A172 (cell line): ENCODE results near the gene AHRR. TPM values are rescaled to one million over a fixed set of nuclear protein-coding genes. Genes with fewer than 3 reads are reported as not detected.
"Not testable (repeated sequence)": the region's sequence is repeated elsewhere in the genome, so short reads cannot be mapped to it uniquely, and the experiment has no call there.

ENCODE experiments used
- DNase-seq: peaks from one replicate; pipeline ENCODE4 v3.0.0-alpha.2; 2015; ENCODE audit warnings: low spot score
- total RNA-seq: library from RNA; depleted of rRNA; stranded (reverse); fragments of >200 nt; shearing (Covaris generic); gene quantifications from 2 replicates; pipeline ENCODE4 v1.2.3, GENCODE V29; 2014; rRNA removed

Gene AHRR
- 1.2 and 1.4 TPM in 2 replicates for total RNA-seq

DNA sequence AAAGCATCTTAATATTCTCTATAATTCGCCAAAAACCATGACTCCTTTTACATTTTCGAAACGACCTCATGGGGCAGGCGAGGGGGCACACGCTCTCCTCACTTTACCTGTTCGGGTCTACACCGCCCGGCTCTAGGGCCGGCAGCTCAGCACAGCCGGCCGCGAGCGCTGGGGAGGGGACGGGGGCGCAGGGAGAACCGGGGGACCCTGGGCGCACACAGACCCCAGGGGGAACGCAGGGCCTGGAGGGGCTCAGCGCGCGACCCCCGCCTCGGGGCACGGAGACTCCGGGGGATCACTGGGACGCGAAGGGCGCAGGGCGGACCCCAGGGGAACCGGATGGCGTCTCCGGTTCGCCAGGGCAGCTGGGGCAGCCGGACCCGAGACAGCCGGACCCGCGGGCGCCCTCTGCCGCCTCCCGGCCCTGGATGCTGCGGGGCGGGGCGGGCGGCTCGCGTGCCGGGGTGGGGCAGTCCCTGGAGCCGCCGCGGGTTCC, at the start of gene AHRR:
TSS of gene AHRR (plus strand) at position 485 of the 496 bp plus-strand sequence. CDS start 22,189 bp downstream, outside the sequence.
- peak; percentile 24 for DNase-seq

DNA sequence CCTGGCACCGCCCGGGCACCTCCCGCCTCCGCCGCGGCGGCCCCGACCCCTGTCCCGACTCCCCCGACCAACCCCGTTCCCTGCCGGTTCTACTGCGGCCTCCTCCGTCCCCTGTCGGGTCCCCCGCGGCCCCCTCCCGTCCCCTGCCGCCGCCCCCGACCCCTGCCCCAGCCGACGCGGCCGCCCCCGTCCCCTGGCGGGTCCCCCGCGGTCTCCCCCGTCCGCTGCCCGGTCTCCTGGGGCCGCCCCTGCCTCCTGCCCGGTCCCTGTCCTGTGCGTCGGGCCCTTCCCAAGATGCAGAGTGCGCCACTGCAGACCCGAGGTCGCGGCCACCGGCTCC, 49.7 kb upstream of the AHRR start:
- DNase-seq: not testable (repeated sequence)

DNA sequence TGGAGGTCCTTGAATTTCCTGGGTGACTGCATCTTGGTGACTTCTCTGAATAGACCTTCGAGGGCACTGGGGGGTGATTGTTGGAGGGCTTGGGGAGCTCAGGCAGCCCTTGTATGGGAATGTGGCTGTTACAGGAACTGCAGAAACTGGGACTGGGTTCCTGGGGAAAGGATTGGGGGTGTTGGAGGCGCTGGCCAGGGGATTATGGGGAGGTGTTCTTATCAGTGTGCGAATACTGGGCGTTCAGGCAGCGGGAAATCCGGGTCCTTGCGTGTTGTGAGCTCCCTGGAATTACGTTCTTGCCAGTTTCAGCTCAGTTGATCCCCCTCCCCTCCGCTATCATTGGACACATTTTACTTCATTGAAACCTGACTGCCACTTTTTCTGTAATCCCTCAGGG, 48.4 kb upstream of the AHRR start:
- not testable (repeated sequence) for DNase-seq

DNA sequence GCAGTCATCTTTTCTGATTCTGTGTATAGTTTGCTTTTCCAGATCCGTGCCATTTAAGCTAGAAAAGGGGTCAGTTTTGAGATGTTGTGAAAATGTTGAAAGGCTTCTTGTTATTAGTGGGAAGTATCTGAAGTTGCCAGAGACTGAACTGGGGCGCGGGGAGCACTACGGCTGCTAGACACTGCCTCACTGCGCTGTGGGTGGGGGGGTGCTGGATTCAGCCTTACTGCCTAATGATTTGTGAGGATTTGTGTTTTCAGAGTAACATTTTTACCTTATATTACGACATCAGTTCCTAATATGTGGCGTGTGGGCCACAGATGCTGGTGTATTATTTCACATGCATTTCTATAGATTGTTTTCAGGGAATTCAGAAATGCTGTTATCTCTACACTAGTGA, 48.0 kb upstream of the AHRR start:
- DNase-seq: not testable (repeated sequence)

DNA sequence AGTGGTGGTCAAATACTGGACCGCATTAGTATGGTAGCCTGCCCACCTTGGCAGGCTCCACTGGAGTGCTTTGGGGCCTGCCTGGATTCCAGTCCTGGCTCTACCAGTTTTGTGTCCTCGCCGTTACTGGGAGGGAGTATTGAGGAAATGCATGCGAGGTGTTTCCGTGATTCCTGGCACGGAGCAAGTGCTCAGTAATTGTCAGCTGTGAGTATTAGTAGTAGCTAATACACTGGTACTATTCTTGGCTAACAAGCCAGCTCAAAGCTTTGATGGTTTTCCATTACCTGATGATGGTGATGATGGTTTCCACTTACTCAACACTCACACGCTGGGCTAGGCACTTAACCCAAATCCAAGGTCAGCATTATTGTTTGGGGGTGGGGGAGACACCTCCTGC, 47.2 kb upstream of the AHRR start:
- DNase-seq: not testable (repeated sequence)

DNA sequence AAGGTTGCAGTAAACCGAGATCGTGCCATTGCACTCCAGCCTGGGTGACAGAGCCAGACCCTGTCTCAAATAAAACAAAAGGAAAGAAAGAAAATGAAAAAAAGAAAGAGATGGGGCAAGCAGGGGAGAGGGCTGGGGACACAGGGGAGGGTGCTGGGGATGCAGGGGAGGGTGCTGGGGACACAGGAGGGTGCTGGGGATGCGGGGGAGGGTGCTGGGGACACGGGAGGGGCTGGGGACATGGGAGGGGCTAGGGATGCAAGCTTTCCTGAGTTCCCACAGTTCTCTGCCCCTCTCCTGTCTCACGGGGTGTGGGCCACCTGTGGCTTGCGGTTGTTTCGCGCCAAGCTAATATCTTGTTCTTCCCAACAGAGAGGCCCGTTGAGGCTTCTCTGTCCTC, 42.9 kb upstream of the AHRR start:
- no peak for DNase-seq

DNA sequence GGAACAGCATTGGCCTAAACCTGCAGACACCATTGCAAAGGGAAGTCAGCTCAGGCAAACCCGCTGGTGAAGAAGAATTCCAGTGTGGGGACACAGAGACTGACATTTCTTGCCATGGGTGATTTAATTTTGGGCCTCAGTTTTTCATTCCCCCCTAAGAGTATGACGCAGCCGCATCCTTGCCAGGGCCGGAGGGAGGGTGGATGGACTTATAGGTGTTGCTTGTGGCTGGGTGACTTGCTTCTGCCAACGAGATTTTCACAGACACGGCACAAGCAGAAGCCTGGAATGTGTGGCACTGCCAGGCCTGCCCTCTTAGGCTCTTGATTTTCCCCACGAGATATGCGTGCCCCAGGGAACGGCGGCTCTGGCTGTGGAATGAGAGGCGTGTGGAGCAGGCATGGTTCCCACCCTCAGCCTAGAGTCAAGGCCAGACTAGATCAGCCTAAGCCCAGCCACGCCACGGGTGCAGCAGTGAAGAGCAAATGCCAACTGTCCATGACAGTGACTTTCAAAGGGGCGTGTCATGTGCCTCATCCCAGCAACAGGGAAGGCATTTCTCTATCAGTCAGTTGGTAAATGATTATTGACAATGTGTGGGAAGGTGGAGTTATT, 42.4 kb upstream of the AHRR start:
- DNase-seq: not testable (repeated sequence)

DNA sequence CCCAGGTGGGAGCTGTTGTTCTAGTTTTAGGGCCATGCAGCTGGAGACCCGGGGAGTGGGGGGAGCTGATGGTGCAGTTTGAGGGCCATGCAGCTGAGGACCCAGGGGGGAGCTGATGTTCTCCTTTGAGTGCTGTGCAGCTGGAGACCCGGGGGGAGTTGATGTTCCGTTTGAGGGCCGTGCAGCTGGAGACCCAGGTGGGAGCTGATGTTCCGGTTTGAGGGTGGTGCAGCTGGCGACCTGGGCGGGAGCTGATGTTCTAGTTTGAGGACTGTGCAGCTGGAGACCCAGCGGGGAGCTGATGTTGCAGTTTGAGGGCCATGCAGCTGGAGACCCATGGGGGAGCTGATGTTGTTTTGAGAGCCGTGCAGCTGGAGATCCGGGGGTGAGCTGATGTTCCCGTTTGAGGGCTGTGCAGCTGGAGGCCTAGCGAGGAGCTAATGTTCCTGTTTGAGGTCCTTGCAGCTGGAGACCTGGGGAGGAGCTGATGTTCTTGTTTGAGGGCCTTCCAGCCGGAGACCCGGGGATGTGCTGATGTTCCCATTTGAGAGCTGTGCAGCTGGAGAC, 35.4 kb upstream of the AHRR start:
- DNase-seq: no peak

DNA sequence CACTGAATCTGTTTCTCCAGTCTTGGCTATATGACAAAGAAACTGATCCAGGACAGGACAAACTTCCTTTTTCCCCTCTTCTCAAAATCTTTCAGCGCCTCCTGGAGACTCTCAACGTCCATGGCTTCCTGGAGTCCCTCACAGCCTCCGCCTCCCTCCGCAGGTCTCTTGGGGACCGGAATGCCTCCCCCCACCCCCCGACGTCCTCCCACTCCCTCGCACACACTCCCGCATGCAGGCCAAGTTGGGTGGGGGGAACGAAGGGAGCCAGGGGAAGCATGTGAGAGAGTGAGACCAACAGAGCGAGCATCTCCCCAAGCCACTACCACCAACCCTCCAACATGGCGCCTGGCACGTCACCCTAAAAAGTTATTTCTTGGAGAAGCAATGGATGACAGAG, 31.3 kb upstream of the AHRR start:
- not testable (repeated sequence) for DNase-seq

DNA sequence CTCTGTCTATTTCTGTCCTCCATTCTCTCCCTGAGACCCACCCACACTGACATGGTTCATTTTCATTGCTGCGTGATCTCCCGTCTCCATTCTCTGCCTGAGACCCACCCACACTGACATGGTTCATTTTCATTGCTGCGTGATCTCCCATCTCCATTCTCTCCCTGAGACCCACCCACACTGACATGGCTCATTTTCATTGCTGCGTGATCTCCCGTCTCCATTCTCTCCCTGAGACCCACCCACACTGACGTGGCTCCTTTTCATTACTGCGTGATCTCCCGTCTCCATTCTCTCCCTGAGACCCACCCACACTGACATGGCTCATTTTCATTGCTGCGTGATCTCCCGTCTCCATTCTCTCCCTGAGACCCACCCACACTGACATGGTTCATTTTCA, 30.2 kb upstream of the AHRR start:
- not testable (repeated sequence) for DNase-seq

DNA sequence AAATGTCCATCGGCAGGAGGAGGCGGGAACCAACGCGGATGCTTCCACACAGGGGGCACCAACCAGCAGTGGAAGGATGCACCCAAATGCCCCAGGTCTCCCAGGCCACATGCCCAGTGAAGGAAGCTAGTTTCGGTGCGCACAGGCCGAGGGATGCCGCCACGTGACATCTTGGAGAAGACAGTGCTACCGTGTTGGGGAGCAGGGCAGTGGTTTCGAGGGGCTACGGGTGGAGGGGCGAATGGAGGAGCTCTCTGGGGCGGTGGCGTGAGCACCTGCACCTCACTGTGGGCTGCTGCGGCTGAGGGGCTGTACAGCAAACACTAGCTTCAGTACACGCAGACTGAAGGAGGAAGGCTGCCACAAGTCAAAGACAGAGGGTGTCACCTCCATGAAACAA, 26.7 kb upstream of the AHRR start:
- DNase-seq: not testable (repeated sequence)

DNA sequence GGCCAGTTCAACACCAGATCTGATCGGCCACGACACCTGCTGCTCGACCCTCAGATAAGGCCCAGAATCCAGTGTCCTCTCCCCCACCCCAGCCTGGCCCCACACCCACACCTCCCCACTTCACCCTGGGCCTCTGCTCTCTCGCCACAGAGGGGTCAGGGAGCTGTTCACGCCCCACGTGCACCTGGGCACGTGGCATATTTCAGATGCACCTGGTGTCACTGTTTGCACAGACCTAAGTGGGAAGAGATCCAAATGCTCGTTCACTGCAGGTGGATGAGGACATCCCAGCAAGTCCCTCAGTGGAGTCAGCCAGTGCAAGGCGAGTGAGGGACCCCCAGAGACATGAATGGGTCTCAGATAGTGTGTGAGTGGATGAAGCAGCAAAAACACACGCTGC, 25.3 kb upstream of the AHRR start:
- DNase-seq: not testable (repeated sequence)

DNA sequence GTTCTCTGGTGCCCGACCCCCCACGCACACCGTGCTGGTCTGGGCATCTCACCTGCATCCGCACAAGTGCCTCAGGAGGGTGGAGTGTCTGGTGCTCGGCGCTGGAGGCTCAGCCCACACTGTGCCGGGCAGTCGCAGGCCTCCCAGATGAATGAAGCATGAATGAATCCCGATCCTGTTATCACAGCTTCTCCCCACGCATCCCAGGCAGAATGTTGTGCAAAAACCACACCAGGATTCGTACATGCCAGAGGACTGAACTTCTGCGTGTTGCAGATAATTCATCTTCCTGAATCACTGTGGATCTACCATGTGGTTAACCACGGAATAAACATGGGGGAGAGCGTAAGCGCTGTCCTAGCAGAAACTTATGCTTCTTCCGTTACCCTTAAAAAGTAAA, 24.6 kb upstream of the AHRR start:
- peak; percentile 55 for DNase-seq

DNA sequence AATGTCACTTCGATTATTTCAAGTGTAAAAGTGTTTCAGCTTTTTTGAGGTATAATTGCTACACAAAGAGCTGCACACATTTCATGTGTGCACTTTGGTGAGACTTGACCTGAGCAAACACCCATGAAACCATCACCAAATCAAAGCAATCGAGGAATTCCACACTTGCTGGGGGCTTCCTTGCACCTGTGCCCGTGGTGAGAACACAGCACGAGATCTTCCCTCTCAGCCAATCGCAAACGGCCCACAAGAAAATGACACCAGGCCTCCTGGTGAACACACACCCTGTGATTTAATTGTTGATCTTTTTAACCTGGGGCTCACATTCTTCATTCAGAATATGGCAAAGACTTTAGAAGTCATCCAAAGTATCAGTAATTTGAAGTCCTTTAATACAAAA, 24.1 kb upstream of the AHRR start:
- DNase-seq: not testable (repeated sequence)

DNA sequence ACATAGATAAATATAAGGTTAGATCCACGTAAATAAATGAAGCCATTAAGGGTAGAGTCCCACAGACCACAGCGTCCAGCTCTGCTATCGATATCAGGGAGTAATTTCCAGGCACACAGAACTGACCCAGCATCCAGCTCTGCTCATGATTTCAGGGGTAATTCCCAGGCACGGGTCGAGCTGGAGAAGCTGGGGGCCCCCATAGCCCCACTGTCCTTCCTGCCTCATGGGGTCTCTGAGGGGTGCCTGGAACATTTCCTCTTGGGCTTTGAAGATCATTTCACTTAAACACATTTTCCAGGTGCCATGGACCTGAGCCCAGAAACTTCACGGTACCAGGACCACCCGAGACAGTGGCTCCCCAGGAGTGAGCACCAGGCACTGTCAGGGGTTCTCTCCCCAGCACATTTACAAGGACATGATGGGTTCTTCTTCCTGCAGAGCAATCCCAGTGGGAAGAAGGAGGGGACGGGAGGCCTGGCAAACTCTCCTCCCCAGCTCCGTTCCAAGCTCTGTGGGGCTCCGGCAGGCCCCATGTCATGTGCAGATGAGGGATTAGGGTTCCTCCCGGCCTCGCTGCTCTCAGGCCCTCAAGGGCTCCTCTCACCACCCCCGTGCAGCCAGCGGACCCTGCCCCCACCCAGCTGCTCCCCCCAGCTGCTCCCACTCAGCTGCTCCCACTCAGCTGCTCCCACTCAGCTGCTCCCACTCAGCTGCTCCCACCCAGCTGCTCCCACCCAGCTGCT, 23.4 kb upstream of the AHRR start:
- DNase-seq: not testable (repeated sequence)

DNA sequence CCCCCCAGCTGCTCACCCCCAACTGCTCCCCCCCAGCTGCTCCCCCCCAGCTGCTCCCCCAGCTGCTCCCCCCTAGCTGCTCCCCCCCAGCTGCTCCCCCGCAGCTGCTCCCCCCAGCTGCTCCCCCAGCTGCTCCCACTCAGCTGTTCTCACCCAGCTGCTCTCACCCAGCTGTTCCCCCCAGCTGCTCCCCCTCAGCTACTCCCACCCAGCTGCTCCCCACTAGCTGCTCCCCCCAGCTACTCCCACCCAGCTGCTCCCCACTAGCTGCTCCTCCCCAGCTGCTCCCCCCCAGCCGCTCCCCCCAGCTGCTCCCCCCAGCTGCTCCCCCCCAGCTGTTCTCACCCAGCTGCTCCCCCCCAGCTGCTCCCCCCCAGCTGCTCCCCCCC, 22.8 kb upstream of the AHRR start:
- no peak for DNase-seq

DNA sequence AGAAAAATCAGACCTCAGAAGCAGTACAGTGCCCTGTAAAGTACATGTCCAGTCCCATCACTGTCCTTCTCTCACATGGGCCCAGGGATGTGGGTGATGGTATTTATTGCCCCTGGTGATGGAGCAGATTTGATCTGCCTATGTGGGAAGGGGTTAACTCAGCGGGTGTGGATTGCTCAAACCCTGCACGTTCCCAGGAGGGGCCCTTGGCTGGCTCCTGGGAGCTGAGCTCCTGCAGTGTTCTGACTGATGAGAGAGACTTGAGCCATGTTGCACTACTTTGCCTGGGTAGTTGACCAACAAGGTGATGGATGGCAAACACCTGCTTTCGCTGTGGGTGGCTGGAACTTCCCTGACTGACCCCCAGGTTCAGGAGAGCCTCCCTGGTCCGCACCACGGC, 21.6 kb upstream of the AHRR start:
- not testable (repeated sequence) for DNase-seq

DNA sequence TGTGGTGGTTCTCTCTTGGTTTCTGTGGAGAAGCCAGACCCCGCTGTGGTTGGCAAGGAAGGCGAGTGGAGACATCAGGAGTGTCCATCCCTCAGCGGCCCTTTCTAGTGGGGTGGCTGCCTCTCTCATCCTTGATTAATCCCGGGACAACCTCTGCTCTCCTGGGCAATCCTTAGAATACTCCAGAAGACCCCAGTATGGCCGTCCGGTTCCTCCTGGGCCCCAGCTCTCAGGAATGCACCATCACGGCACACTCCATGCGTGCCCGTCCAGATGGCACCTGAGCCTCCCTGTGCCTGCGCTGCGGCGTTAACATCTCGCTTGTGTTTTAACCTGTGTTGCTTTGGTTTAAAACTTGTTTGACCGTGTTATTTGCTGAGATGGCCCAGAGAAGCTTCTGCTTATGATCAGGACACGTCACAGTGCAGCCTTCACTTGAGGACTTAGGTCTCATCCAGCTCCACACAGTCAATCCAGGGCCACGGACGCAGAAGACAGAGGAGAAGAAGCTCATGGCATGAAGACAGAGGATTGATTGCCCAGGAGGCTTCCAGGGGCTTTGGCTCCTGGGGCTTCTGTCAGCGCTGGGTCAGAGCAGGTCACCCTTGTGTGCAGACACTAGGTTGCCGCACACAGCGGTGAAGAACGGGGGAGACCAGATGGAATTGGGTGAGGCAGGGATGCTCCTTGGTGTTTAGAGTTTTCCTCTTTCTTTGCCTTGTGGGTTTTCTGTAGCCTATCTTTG, 20.7 kb upstream of the AHRR start:
- DNase-seq: not testable (repeated sequence)

DNA sequence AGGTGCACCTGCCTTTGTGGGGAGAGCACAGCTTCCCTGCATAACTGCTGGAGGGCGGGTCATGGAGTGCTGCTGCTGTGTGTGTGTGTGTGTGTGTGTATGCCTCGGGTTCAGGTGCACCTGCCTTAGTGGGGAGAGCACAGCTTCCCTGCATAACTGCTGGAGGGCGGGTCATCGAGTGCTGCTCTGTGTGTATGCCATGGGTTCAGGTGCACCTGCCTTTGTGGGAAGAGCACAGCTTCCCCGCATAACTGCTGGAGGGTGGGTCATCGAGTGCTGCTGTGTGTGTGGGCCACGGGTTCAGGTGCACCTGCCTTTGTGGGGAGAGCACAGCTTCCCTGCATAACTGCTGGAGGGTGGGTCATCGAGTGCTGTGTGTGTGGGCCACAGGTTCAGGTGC, 19.1 kb upstream of the AHRR start:
- not testable (repeated sequence) for DNase-seq

DNA sequence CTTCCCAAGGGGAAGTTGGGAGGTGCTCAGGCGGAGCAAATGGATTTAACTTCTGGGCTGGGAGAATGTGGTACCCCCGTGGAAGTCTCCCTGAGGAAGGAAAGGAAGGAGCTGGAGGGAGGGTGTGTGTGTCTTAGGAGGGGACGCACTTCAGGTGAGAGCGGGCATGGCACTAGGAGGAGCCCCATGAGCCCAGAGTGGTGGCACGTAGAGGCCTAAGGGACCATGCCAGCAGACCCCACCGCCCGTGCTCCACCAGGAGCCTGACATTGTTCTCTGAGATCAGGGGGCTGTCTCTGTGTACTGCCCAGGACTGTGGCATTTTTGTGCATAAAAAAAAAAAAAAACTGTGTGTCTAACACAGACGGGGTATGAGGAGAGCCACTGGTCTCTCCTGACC, 18.5 kb upstream of the AHRR start:
- no peak for DNase-seq

DNA sequence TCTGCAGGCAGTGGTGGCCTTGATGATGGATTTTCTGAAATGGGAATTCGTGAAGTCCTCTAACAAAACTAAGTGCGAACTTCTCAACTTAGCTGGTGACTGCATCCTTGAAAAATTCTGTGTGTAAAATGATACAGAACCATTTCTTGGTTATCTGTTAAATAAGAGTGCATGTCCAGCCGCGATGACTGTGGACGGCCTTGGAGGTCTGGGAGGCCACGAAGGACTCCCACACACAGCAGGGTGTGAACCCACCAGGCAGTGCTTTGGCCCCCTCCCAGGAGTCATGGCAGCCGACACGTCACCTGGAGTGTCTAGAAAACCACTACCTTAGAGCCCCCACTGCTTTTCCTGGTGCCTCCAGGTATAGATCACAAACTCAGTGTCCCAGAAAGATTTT, 17.8 kb upstream of the AHRR start:
- DNase-seq: not testable (repeated sequence)

DNA sequence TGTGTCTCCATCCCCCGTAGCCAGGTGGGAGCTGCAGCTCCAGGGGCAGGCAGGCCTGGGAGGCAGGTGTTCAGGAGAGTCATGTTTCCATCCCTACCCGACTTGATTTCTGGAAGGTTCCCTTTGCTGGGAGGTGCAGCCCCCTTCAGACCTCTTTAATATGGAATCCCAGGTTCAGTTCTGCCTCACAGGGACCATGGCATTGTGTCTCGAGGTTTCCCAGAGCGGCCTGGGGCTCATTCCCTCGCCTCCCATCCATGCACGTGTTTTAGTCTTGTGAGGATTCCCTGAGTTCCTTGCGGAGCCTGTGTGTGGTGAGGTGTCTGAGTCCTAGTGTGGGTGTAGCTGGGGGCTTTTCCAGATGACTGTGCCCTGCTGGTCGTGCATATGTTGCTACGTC, 16.5 kb upstream of the AHRR start:
- DNase-seq: no peak
